ENCODE measurements around the gene CEP131. TPM values are rescaled to one million over a fixed set of nuclear protein-coding genes. Genes with fewer than 3 reads are reported as not detected.

The CEP131 gene
- polyA plus RNA-seq, 3 donors = 5.0 to 12.7 (median 5.4) TPM

DNA sequence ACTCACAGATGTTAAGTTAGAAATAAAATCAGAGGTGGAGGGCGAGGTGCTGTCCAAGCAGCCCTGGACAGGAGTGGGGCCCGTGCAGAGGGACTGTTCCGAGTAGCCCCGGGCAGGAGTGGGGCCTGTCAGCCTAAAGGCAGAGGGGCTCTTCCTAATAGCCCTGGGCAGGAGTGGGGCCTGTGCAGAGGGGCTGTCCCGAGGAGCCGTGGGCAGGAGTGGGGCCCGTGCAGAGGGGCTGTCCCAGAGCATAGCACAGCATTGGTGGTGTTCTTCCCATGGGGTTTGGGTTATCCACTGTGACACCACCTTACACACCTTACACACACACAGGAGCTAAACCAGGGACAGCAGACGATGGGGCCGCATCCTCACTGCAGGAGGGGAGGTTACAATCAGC, 10.4 kb downstream of the CEP131 start:
- 89 to 95% (median 93%) methylated on average over 9 of the region's 9 CpGs for WGBS, 3 donors
- H3K27ac ChIP-seq (ENCODE audit: low read depth, low read length) = no peak overlapping the region

GRCh38 chr17:81210868-81211267, 11.9 kb downstream of the CEP131 start:
- WGBS, 3 donors = 52 to 71% (median 53%) methylated on average over 14 of the region's 14 CpGs
- H3K27ac ChIP-seq (ENCODE audit: low read depth, low read length) = no peak overlapping the region

DNA sequence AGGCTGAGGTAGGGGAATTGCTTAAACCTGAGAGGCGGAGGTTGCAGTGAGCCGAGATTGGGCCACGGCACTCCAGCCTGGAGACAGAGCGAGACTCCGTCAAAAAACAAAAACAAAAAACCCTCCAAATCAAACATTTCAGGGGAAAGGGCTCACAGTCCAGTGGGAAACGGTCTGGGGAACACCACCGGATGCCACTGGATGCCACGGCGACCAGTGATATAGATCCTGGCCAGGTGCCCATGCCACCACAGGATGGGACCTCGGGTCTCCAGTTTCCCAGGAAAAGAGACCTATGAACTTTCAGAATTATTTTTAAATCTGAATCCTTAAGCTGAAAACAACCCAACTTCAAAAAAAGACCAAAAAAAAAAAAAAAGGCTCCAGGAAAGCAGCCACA, 12.3 kb downstream of the CEP131 start:
- 61 to 85% (median 64%) methylated on average over 10 of the region's 10 CpGs for WGBS, 3 donors
- H3K27ac ChIP-seq (ENCODE audit: low read depth, low read length) = no peak overlapping the region

- no peak overlapping the region for H3K27ac ChIP-seq (ENCODE audit: low read depth, low read length)
- WGBS, 3 donors = 95 to 98% (median 96%) methylated on average over 16 of the region's 16 CpGs
Observed at GRCh38 chr17:81209141-81209540, 13.6 kb downstream of the CEP131 start.

DNA sequence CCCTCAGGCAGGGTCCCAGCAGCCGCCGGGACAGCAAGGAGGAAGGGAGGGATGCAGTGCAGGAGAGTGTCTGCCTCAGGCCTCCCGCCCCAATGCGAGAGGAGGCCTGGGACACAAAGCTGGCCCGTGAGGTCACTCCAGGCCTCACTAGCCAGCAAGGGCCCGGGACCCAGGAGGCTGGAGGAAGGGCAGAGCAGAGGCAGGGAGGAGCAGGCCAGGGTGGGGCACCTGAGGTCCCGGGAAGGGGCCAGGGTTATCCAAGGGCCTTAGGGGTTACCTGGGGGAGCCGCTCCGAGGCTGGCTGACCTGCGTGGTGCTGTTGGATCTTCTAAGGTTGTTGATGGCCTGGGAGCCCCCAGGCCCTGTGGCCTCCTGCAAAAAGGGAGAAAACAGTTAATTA, 14.1 kb downstream of the CEP131 start:
- H3K27ac ChIP-seq (ENCODE audit: low read depth, low read length) = no peak overlapping the region
- WGBS, 3 donors = 93 to 98% (median 93%) methylated on average over 8 to 10 of the region's 10 CpGs

DNA sequence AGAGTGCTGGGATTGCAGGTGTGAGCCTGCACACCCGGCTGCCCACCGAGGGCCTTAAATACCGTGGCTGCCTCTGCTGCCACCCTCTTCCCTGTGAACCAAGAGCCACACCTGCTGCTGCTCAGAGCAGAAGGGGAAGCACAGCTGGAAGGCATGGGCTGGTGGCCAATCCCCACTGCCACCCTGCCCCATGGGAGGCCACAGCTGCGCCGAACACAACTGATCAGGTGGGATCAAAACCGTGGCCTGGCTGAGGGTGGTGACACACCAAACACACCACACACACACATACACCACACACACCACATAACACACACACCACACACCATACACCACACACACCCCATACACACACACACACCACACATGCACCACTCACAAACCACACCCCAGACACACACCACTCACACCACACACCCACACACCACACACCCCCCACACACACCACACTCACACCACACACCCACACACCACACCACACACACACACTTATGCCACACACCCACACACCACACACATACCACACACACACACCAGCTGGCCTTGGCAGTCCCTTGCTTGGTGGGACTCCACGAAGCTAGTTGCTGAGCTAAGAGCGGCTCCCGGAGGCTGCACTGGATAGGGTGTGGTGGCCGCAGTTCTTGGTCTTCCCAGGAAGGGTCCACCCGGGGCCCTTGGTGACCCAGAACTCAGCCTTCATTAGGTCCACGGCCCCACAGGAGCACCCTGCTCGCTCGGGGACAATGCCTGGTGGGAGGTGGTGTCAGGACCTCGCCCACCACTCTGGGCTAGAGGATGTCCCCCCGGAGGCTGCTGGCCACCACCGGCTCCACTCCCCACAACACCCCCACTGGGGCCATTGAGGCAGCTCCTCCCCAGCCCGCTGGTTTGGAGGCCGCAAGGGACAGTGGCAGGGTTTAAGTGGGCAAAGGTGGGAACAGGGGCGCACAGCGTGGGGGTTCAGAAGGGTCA, 14.9 kb downstream of the CEP131 start:
- no peak overlapping the region for H3K27ac ChIP-seq (ENCODE audit: low read depth, low read length)
- WGBS, 3 donors = 81 to 89% (median 84%) methylated on average over 20 to 21 of the region's 21 CpGs

GRCh38 chr17:81206657-81207056, 16.1 kb downstream of the CEP131 start:
- 95 to 97% (median 95%) methylated on average over 12 of the region's 12 CpGs for WGBS, 3 donors
- H3K27ac ChIP-seq (ENCODE audit: low read depth, low read length) = no peak overlapping the region

DNA sequence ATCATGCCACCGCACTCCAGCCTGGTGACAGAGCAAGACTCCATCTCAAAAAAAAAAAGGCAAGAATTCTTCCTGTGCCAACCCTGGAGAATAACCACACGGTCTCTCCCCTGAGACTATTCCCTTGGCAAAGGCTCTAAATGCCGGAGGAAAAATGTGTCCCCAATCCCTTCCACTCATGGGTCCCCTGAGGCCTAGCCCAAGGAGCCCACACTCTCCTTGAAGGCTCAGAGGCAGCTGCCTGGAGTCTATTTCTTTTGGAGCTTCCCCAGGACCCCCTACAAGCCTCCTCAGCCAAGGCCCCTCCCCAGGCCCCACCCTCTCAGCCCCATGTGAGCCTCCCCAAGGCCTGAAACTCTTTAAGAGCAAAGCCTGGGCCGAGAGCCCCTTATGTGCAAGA, 16.6 kb downstream of the CEP131 start:
- WGBS, 3 donors = 72 to 85% (median 73%) methylated on average over 4 of the region's 4 CpGs
- H3K27ac ChIP-seq (ENCODE audit: low read depth, low read length) = no peak overlapping the region

DNA sequence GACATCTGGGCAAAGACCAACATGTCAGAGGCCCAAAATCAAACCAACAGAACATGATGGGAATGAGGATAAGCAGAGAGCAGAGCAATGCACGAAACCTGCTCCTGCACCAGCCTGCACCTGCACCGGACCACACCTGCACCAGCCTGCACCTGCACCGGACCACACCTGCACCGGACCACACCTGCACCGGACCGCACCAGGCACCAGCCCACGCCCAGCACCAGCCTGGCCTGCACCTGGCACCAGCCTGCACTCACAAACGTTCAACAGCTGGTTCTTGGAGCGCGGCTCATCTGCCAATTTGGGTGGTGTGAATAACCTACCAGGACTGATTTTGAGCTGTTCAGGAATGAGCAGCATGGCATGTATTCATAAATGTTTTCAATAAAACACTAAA, 18.2 kb downstream of the CEP131 start:
- WGBS, 3 donors = 86 to 87% (median 87%) methylated on average over 10 of the region's 10 CpGs
- no peak overlapping the region for H3K27ac ChIP-seq (ENCODE audit: low read depth, low read length)

- H3K27ac ChIP-seq (ENCODE audit: low read depth, low read length) = no peak overlapping the region
- WGBS, 3 donors = 94 to 95% (median 95%) methylated on average over 20 of the region's 20 CpGs
Observed at GRCh38 chr17:81203136-81203535, 19.6 kb downstream of the CEP131 start.

DNA sequence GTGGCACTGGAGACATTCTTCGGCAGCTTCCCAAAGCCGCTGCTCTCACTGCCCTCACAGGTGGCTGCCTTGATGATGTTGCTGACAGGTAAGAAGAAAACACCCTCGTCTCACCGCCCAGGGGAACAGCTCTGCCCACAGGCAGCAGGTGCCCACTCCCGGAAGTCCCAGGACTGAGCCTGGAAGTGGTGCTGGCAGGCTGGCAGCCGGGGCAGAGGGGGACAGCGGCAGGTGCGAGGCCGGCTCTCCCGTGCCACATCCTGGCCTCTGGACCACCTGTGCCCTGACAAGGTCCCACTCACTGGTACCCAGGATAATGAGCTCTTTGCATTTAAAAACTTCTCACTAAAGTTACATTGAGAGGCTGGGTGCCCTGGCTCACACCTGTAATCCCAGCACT, 20.4 kb downstream of the CEP131 start:
- WGBS, 3 donors = 93 to 98% (median 94%) methylated on average over 10 of the region's 10 CpGs

GRCh38 chr17:81200695-81201580, 21.8 kb downstream of the CEP131 start:
- H3K27ac ChIP-seq (ENCODE audit: low read depth, low read length) = no peak overlapping the region
- 53 to 68% (median 66%) methylated on average over 27 of the region's 27 CpGs for WGBS, 3 donors

More for the DNA sequence above, 20.4 kb downstream of the CEP131 start:
- H3K27ac ChIP-seq (ENCODE audit: low read depth, low read length) = no peak overlapping the region

GRCh38 chr17:81200201-81200600, 22.6 kb downstream of the CEP131 start:
- 88 to 95% (median 90%) methylated on average over 18 of the region's 18 CpGs for WGBS, 3 donors
- no peak overlapping the region for H3K27ac ChIP-seq (ENCODE audit: low read depth, low read length)

DNA sequence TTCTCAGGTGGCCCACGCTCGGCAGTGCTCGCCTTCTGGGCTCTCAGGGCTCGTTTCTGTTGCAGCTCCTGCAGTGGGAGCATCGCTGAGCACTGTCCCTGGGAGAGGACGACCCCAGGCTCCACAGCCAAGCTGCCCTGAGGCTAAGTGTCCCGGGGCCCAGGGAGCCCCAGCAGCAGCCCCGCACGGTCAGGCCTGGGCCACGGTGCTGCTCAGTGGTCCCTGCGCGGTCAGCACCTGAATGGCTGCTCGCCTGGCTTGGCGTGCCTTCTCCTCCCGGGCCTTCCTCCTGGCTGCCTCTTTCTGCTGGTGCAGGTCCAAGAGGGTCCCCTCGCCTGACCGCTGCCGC, 23.3 kb downstream of the CEP131 start:
- no peak overlapping the region for H3K27ac ChIP-seq (ENCODE audit: low read depth, low read length)
- WGBS, 3 donors = 93 to 96% (median 93%) methylated on average over 18 of the region's 18 CpGs

- WGBS, 3 donors = 86 to 90% (median 89%) methylated on average over 21 to 22 of the region's 22 CpGs
- H3K27ac ChIP-seq (ENCODE audit: low read depth, low read length) = no peak overlapping the region
Observed at GRCh38 chr17:81198826-81199481, 23.8 kb downstream of the CEP131 start.

DNA sequence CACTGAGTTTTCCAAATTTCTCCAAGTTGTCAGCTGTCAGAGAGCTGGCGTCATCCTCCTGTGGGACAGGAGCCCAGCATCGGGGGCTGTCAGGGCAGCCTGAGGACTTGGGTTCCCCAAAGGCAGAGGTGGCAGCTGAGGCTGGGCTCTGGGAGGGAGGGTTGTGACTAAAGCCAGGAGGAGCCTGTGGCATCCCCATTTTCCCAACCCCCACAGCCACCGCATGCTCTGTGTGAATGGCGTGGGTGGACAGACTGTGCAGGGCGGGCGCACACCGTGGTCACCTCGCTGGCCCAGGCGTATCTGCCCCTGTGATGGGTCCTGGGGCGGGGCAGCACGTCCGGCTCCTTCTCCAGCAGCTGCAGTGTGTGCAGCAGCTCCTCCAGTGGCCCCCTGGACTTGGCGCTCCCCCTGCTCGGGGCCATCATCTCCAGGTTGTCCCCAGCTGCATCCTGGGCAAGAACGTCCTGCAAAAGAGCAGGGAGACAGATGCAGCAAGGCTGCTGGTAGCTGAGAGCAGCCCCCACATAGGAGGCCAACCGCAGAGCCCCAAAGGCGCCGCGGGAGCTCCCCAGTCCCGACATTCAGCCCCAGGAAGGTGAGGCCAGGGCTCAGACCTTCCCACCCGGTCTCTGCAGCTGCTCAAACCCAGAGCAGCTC, 24.8 kb downstream of the CEP131 start:
- 85 to 96% (median 86%) methylated on average over 19 to 21 of the region's 21 CpGs for WGBS, 3 donors
- H3K27ac ChIP-seq (ENCODE audit: low read depth, low read length) = no peak overlapping the region

DNA sequence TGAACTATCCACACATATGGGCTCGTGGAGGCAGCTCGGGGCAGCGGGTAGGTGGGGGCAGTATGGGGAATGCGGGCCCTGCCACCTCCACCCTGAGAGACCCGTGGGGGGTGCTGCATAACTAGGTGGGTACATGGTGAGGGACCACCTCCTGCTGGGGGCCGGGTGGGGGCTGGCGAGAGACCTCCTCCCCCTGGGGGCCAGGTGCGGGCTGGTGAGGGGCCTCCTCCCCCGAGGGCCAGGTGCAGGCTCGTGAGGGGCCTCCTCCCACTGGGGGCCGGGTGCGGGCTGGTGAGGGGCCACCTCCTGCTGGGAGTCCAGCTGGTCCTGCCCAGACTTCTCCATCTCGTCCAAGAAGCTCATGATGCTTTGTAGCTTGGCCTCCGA, 25.4 kb downstream of the CEP131 start:
- WGBS, 3 donors = 71 to 85% (median 83%) methylated on average over 9 to 14 of the region's 14 CpGs
- no peak overlapping the region for H3K27ac ChIP-seq (ENCODE audit: low read depth, low read length)
